Activated CD4-positive, CD25-positive, alpha-beta regulatory T cell treated with anti-CD3 and anti-CD28 coated beads, Interleukin-2, amount 50 U/mL, for 24 hours (primary cell): Measurements from ENCODE around the gene ADCY5.

ENCODE experiments used
- ATAC-seq, 2 donors: fragments of 150-1000 bp; cut with Tn5 transposase; one replicate each; pipeline ENCODE4 v1.10.0; 2021; ENCODE audit warnings: mild to moderate bottlenecking in 1 of 2, moderate library complexity in 1 of 2

The ADCY5 gene

GRCh38 chr3:123322866-123323265 is 126.0 kb downstream of the ADCY5 start:
- no peak for ATAC-seq

GRCh38 chr3:123321806-123322205 is 127.1 kb downstream of the ADCY5 start:
- ATAC-seq: no peak

GRCh38 chr3:123320221-123320620 is 128.7 kb downstream of the ADCY5 start:
- no peak for ATAC-seq

- no peak for ATAC-seq
These were observed 129.1 kb downstream of the ADCY5 start for GRCh38 chr3:123319760-123320159.

DNA sequence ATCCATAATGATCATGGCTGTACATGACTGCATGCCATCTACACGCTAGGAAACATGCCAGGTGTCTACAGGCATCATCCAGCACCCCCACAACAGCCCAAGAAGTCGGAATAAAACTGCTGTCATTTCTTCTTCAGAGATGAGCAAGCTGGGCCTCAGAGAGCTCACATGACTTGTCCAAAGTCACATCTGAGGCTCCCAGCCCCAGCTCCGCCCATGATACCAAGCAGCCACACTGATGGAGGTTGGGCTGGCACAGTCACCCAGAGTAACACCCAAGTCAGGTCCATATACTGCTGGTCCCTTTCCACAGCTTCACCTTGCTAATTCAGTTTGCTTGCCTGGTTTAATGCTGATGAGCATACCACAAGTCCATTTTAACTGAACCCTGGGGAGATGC is 130.5 kb downstream of the ADCY5 start:
- no peak for ATAC-seq

DNA sequence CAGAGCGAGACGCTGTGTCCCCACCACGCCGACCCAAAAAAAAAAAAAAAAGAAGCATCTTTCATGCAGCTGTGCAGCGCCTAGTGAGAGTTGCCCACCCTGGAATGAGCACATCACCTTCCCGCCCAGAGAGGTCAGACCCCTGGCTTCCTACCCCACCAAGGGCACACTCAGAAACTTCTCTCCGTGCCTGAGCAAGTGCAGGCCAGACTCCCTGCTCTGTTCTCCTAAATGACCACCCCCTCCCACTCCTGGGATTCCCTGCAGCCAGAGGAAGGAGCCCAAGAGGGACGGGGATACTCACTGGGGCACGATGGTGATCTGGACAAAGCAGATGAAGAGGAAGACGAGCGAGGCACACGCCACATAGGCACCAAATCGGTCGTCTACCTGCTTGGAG is 131.2 kb downstream of the ADCY5 start:
- ATAC-seq: no peak

GRCh38 chr3:123315271-123315595 is 133.7 kb downstream of the ADCY5 start:
- no peak for ATAC-seq

- ATAC-seq: no peak
These were observed 134.3 kb downstream of the ADCY5 start for GRCh38 chr3:123314359-123315270.

DNA sequence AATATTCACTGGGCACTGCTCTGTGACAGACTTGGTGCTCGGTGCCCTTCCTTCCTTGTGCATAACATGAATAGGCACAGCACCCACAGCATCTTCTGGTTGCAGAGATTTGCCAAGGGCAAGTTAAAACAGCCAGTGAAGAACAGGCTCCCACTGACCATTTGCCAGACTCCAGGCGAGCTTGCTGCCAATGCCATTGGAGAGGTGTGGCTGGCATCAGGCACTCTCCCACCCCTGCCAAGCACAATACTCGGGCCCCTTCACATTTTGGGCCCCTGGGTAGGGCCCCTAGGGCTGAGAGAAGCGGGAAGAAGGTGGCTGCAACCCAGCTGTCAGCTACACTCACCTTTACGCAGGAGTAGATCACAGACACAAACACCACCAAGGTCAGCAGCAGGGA is 135.0 kb downstream of the ADCY5 start:
- no peak for ATAC-seq

DNA sequence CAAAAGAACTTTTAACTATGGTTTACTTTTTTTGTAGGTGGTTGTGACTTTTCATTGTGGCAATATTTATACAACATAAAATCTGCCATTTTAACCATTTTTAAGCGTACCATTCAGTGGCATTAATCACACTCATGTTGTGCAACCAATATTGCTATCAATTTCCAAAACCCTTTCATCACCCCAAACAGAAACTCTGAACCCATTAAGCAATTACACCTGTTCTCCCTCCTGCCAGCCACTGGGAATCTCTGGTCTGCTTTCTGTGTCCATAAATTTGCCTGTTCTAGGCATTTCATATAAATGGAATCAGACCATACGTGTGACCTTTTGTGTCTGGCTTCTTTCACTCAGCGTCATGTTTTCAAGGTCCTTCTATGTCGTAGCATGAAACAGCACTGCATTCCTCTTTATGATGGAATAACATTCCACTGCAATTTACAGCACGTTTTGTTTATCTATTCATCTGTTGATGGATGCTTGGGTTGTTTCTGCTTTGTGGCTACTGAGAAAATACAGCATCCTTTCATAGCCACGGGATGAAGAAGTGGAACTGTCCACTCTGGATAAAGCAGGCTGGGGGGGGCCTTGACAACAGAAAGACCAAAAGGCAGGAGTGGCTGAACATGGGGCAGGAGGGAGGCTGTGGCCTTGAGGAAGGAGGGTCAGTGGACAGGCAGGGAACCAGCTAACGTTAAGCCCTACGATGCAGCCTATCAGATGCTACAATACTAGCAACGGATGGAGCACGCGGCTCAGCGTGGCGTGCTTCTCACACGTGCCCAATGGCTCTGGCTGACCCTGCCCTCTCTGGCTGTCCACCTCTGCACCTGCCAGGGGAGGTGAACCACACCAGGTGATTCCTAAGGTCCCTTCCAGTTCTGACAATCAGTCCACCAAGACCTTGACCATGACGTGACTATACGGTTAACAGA is 136.3 kb downstream of the ADCY5 start:
- ATAC-seq: no peak

GRCh38 chr3:123311201-123311600 is 137.7 kb downstream of the ADCY5 start:
- ATAC-seq: no peak

DNA sequence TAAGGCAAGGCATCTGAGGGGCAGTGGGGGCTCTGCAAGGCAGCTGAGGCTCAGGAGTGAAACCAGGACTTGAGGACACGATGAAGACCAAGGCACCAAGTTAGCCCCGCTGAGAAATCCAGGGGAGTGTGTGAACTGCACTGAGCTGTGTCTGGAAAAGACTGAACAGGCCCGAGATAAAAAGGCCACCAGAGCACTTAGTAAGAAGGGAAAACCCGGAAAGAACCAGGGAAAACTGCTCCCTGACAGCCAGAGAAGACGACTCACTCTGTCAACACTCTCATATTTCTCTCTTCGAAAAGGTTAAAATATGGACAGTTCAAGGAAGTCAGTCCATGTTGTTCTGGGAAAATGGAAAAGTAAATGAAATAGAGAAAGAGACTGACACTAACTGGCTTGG is 138.1 kb downstream of the ADCY5 start:
- no peak for ATAC-seq

DNA sequence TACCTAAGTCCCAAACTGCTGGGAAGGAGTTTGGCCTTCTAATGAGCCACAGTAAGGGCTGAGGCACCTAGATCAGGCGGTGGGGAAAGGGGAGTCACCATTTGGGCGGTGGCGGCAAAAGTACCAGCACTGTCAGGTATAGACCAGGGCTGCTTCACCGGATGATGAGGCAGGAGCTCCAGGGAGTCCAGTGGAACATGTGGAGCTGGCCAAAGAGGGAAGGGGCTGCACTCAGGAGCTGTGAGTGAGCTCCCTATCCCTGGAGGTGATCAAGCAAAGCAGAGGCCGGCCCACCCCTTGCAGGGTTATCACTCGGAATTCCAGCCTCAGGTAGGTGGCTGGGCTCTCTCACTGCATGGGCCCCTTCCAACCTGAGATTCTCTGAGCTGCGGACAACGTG is 138.7 kb downstream of the ADCY5 start:
- no peak for ATAC-seq

- no peak for ATAC-seq
These were observed 141.8 kb downstream of the ADCY5 start for GRCh38 chr3:123307064-123307463.

DNA sequence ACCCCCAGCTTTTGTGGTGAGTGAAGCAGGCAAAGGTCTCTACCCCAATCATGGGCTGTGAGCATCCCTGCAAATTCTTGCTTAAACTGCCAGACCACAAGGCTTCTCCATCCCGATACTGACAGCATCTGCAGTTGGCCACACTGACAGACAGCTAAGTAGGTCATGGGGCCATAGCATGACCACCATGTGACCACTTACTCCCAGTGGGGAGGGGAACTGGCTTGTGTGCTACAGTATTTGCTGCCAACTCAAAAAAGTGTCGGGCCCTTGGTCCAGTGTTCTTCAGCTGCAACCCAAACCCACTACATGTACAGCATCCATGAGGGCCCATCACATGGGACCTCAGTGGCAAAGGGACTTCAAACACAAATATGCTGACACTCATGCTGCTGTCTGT is 143.7 kb downstream of the ADCY5 start:
- ATAC-seq: no peak

DNA sequence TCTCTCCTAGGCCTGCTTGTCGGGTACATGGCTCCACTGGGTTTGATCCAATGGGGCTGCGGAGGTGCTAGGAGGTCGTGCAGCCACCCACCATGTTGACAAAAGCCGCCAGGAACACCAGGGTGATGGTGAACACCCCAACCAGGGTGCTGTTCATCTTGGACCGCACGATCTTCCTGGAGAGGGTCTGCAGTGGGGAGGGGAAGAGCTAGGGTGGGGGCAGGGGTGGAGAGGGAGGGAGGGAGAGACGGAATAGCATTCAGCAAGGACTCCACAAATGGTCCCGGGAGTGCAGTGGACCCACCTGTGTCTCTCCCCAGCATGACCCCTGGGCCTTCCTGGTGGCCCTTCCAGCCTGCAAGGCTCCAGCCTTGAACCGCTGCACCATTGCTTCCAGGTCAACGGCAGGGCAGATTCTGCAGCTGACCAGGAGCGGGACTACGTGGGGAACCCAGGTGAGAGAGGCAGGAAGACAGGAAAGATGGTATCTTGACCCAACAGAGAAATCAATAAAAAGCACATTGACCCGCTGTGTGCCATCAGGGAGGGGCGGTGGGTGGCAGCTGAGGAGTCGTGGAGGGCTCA is 144.8 kb downstream of the ADCY5 start:
- no peak for ATAC-seq

DNA sequence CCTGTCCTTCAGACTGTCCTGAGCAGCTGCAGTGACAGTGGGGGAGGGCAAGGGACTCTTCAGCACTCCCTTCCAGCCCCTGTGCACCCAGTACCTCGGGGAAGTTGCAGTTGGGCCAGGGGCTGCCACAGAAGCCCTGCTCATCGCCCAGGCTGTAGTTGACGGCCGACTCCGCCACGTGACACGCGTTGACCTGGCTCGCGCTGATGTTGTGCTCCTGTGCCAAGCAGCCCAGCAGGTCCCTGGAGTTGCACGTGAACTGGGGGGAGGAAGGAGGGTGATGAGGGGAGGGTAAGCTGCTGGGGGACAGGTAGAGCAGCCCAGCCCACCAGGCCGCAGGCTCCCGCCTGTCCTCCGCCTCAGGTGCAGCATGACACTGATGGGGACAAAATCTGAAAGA is 145.9 kb downstream of the ADCY5 start:
- no peak for ATAC-seq

DNA sequence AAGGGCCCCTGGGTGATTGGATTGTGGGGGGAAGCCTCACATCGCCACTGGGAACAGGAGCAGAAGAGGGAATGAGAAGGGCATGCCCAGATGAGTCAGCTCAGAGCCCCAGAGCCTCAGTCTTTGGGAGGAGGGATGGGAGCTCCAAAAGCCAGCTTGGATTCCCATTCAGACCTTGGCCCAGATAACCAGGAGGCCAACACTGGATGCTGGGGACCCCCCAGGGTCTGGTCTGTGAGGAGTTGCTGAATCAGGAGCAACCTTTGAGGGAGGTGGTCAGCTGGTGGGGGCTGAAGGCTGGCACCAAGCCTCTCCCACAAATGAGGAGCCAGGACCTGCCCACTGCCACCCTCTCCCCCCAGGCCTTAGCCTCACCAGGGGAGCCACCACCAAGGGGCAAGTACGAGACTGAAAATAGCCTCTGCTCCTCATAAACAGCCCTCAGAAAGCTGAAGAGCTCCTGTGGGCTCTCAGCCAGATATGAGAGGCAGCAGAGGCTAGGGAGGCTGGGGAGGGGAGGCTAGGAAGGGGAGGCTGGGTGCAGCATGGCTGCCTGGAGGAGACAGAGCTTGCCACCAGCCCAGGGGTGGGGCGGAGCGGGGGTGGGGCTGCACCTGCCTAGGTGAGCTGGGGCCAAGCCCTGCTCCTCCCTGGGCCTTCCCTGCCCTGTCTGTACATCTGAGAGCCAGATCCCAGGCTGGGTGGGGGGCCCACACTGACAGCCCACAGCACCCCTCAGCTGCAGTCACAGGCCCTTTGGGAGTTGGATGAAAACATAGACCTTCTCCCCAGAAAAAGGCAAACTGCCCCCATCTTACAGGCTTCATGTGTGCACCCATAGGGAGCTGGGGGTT is 147.3 kb downstream of the ADCY5 start:
- ATAC-seq: no peak

- ATAC-seq: no peak
These were observed 148.3 kb downstream of the ADCY5 start for GRCh38 chr3:123300583-123300982.

GRCh38 chr3:123300056-123300455 is 148.8 kb downstream of the ADCY5 start:
- no peak for ATAC-seq

GRCh38 chr3:123299581-123299980 is 149.3 kb downstream of the ADCY5 start:
- no peak for ATAC-seq

- no peak for ATAC-seq
These were observed 150.0 kb downstream of the ADCY5 start for GRCh38 chr3:123298903-123299302.

DNA sequence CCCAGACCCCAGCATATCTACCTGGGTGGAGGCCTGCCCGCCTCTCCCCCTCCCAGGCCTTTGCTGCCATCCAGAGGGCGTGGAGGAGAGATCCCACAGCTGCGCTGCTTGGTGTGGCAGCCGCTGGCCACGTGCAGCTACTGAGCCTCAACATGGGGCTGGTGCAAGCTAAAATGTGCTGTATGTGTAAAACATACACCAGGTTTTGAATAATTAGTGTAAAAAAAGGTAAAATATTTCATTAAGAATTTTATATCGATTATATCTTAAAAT is 151.3 kb downstream of the ADCY5 start:
- no peak for ATAC-seq
